ENCODE data around the gene MLN. TPM values are rescaled to one million over a fixed set of nuclear protein-coding genes. Genes with fewer than 3 reads are reported as not detected.

MLN gene
- total and polyA plus RNA-seq, 8 donors, result not detected

DNA sequence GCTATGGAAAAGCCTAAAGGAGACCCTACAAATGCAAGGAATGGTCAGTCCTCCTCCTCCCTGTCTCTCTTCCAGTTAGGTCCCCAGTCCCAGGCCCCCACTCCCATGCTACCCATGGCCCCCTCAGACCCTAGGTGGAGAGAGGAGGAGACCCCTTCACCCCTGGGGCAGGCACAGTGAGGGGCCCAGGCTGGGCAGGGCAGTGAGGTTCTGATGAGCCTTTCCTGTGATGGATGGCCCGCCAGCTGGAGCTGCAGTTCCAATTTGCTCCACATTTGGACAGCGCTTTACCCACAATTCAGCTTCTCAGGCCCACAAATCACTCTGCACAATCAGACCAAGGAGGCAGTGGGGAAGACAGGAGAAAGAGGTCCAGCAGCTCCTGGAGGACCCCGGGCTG, 37.3 kb upstream of the MLN start:
- Histone ChIP-seq H3K4me3 (no peak overlapping the region), H3K36me3 (no peaks in the 10 kb centered on the region), H3K4me1 (peaks cover 0 to 23% (median 15%) of the 10 kb centered on the region in 4 donors), H3K27me3 (peaks cover 0 to 10% (median 0%) of the 10 kb centered on the region in 3 donors), H3K27ac (no peak overlapping the region), H3K9me3 (peaks cover 0 to 5% (median 0%) of the 10 kb centered on the region in 4 donors)
- TF ChIP-seq POLR2AphosphoS5 (IDR thresholded peaks at IDR 0.05), result no peak
- TF ChIP-seq, protein P1, sequence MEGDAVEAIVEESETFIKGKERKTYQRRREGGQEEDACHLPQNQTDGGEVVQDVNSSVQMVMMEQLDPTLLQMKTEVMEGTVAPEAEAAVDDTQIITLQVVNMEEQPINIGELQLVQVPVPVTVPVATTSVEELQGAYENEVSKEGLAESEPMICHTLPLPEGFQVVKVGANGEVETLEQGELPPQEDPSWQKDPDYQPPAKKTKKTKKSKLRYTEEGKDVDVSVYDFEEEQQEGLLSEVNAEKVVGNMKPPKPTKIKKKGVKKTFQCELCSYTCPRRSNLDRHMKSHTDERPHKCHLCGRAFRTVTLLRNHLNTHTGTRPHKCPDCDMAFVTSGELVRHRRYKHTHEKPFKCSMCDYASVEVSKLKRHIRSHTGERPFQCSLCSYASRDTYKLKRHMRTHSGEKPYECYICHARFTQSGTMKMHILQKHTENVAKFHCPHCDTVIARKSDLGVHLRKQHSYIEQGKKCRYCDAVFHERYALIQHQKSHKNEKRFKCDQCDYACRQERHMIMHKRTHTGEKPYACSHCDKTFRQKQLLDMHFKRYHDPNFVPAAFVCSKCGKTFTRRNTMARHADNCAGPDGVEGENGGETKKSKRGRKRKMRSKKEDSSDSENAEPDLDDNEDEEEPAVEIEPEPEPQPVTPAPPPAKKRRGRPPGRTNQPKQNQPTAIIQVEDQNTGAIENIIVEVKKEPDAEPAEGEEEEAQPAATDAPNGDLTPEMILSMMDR (IDR thresholded peaks at IDR 0.05), result no peak
- TF ChIP-seq POLR2A (IDR thresholded peaks at IDR 0.05), result no peak
- TF ChIP-seq EP300 (IDR thresholded peaks at IDR 0.05), result no peak
- intact Hi-C loops (cut with DNase I; ENCODE audit: low total_unique reads), result no loop called here
- no peak for DNase-seq
- WGBS, 5 donors, result 84 to 100% (median 96%) methylated on average over 2 to 3 of the region's 3 CpGs

DNA sequence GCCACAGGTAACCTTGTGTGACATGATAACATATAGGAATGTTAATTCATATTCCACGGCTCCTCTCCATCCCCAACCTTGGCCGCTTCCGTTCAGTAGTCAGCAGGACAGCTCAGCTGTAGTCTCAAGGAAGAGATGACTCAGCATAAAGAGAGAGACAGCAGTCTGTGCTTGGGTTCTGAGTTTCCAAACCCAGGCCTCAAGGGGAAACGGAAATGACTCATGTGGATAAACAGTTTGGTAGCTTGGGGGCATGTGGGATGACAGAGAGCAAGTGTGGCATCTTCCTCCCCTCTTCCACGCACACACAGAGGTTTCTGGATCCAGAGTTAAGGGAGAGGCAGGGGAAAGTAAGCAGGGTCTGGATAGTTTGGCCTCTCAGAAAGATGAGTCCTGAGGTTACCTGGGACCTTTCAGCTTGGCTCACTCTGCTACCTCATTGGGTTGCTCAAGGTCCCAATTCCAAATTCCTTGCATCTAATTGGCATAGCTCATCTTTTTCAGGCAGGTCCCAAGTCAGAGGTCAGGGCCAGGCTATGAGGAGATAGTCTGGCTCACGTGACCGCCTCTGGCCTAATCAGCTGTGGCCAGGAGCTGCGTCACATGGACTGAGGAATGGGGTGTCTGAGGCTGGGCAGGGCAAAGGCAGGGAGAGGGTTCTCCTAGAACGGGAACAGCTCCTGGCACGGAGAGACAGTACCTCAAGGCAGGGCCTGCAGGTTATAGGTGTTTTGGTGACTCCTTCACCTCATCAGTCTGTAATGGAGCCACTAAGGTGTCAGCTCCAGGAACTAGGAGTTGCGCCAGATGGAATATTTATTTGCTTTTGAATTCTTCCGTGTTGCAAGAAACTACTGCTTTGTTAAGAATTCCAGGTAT, 36.5 kb upstream of the MLN start:
- H3K4me3 ChIP-seq, result no peak overlapping the region
- no peak for TF ChIP-seq EP300 (IDR thresholded peaks at IDR 0.05)
- TF ChIP-seq POLR2AphosphoS5 (IDR thresholded peaks at IDR 0.05), result peak in 1 of 3 donors; percentile 64
- TF ChIP-seq, protein P1 (IDR thresholded peaks at IDR 0.05), result no peak
- TF ChIP-seq POLR2A (IDR thresholded peaks at IDR 0.05), result no peak
- H3K27me3 ChIP-seq, result peaks cover 0 to 10% (median 0%) of the 10 kb centered on the region in 3 donors
- DNase-seq, result peak in 1 of 2 donors; percentile 70
- peaks cover 0 to 5% (median 0%) of the 10 kb centered on the region in 4 donors for H3K9me3 ChIP-seq
- peaks cover 0 to 23% (median 15%) of the 10 kb centered on the region in 4 donors for H3K4me1 ChIP-seq
- 55 to 57% (median 56%) methylated on average over 12 of the region's 12 CpGs for WGBS, 5 donors
- intact Hi-C loops (cut with DNase I; ENCODE audit: low total_unique reads), result no loop called here
- peak overlapping the region in 1 of 5 donors; percentile 42 for H3K27ac ChIP-seq
- H3K36me3 ChIP-seq, result no peaks in the 10 kb centered on the region

DNA sequence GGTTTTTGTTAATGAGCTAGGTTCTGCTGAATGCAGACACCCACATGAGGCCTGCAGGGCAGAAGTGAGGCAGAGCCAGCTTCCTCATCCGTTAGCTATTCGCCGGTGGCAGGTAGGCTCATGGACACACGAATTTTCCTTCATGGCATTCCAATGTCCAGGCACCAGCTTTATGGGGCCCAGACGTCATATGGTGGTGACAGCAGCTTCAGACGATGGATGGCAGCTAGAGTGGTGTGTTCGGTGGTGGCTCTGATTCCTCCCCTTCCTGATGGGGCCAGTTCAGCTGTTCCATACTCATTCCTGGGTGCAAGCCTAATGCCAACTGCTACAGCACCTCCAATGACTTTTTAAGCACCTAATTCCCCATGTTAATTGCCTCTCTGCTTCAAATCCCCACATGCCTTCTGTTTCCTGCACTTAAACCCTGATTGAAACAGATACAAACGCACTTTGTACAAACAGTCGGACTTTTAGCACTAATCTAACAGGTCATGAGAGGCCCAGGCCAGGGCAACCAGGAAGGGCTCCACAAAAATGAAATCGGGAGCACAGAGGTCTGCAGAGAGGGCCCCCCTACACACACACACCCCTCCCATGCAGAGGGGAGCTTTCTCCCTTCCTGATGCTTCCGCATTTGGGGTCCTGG, 35.7 kb upstream of the MLN start:
- no peak for DNase-seq
- Histone ChIP-seq H3K36me3 (no peaks in the 10 kb centered on the region), H3K4me3 (no peak overlapping the region), H3K27ac (no peak overlapping the region), H3K4me1 (peaks cover 0 to 23% (median 15%) of the 10 kb centered on the region in 4 donors), H3K27me3 (peaks cover 0 to 10% (median 0%) of the 10 kb centered on the region in 3 donors), H3K9me3 (peaks cover 0 to 5% (median 0%) of the 10 kb centered on the region in 4 donors)
- intact Hi-C loops (cut with DNase I; ENCODE audit: low total_unique reads), result no loop called here
- 63 to 71% (median 63%) methylated on average over 7 to 11 of the region's 11 CpGs for WGBS, 5 donors
- TF ChIP-seq POLR2A (IDR thresholded peaks at IDR 0.05) (no peak), POLR2AphosphoS5 (IDR thresholded peaks at IDR 0.05) (no peak), EP300 (IDR thresholded peaks at IDR 0.05) (no peak)
- TF ChIP-seq, protein P1 (IDR thresholded peaks at IDR 0.05), result no peak

DNA sequence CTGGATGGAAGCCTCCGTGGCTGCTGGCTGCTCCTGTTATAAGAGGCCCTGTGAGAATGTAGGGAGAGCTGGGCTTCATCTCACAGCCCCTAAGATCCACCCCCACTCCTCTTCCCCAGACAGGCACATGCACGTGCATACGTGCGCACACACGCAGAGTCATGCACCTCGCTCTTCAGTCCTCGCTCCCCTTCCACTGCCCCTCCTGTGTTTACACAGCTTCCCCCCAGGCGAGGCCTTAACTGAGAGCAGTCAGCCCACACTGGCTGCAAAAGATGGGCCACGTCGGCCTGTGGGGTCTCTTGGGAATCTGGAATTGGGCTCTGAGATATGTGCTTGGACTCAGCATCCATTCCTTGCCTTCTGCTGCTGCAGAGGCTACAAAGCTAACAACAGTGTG, 35.2 kb upstream of the MLN start:
- WGBS, 5 donors, result 56 to 85% (median 66%) methylated on average over 9 to 10 of the region's 10 CpGs
- no peaks in the 10 kb centered on the region for H3K36me3 ChIP-seq
- peaks cover 0 to 10% (median 0%) of the 10 kb centered on the region in 3 donors for H3K27me3 ChIP-seq
- intact Hi-C loops (cut with DNase I; ENCODE audit: low total_unique reads), result no loop called here
- H3K4me3 ChIP-seq, result no peak overlapping the region
- H3K27ac ChIP-seq, result no peak overlapping the region
- DNase-seq, result no peak
- H3K9me3 ChIP-seq, result peaks cover 0 to 5% (median 0%) of the 10 kb centered on the region in 4 donors
- peaks cover 0 to 23% (median 15%) of the 10 kb centered on the region in 4 donors for H3K4me1 ChIP-seq
- TF ChIP-seq POLR2AphosphoS5 (IDR thresholded peaks at IDR 0.05), result no peak
- no peak for TF ChIP-seq POLR2A (IDR thresholded peaks at IDR 0.05)
- TF ChIP-seq, protein P1 (IDR thresholded peaks at IDR 0.05), result no peak
- TF ChIP-seq EP300 (IDR thresholded peaks at IDR 0.05), result no peak
